AG04449 (cell line): ENCODE results near the gene PADI2.

Experiments
- CTCF ChIA-PET: fragments of 350-600 bp; formaldehyde crosslinking; extraction: SDS; loops from one replicate; lab custom pipeline; 2021; ENCODE audit warnings: antibody characterized with exemption; lab: Yijun Ruan, JAX
- POLR2A ChIA-PET: fragments of 400-600, 350-600 bp; formaldehyde crosslinking; extraction: SDS; loops from one replicate; lab custom pipeline; 2020; ENCODE audit warnings: antibody characterized with exemption, inconsistent platforms; lab: Yijun Ruan, JAX
- DNase-seq: peaks from one replicate; pipeline ENCODE4 v3.0.0-alpha.2; 2010; ENCODE audit warnings: low read depth, low spot score
- H3K4me3 ChIP-seq: 2 replicates; pipeline ENCODE4 v1.5.1; 2011; ENCODE audit warnings: low read depth, mild to moderate bottlenecking, control low read depth, low read length
- TF ChIP-seq, protein P1 (sequence below): IDR thresholded peaks from one replicate; pipeline ENCODE4 v1.5.1; 2011; ENCODE audit warnings: mild to moderate bottlenecking, moderate library complexity, low read length, control low read depth, inconsistent platforms; ENCODE audit not compliant: insufficient read depth; ENCODE audit errors: missing control alignments

Gene PADI2

DNA sequence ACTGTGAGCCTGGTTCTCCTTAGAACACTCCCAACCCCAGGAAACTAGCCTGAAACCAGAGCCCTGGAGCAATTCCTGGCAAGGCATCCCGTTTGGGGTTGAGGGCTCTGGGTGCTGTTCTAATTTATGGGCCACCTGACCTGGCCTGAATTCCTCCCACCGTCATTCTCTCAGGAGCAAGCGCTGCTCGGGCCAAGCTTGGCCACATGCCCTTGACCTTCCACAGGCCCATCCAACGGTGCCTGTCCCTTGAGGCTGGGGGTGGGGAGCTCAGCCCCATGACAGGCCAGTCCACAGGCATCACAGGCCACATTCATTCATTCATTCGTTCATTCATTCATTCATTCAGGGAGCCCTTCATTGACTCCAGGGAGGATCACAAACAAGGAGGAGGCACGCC lies 5.3 kb downstream of the PADI2 start:
- ChIA-PET CTCF (interaction anchor here (0.6 to 1.9 kb wide), 2 partner anchors 12 to 38 kb away, joined by 3 to 4 read pairs; no protein-coding TSS in a partner anchor), POLR2A (no interaction called here)
- TF ChIP-seq, protein P1, sequence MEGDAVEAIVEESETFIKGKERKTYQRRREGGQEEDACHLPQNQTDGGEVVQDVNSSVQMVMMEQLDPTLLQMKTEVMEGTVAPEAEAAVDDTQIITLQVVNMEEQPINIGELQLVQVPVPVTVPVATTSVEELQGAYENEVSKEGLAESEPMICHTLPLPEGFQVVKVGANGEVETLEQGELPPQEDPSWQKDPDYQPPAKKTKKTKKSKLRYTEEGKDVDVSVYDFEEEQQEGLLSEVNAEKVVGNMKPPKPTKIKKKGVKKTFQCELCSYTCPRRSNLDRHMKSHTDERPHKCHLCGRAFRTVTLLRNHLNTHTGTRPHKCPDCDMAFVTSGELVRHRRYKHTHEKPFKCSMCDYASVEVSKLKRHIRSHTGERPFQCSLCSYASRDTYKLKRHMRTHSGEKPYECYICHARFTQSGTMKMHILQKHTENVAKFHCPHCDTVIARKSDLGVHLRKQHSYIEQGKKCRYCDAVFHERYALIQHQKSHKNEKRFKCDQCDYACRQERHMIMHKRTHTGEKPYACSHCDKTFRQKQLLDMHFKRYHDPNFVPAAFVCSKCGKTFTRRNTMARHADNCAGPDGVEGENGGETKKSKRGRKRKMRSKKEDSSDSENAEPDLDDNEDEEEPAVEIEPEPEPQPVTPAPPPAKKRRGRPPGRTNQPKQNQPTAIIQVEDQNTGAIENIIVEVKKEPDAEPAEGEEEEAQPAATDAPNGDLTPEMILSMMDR, result no peak
- H3K4me3 ChIP-seq, result no peak overlapping the region
- no peak for DNase-seq

DNA sequence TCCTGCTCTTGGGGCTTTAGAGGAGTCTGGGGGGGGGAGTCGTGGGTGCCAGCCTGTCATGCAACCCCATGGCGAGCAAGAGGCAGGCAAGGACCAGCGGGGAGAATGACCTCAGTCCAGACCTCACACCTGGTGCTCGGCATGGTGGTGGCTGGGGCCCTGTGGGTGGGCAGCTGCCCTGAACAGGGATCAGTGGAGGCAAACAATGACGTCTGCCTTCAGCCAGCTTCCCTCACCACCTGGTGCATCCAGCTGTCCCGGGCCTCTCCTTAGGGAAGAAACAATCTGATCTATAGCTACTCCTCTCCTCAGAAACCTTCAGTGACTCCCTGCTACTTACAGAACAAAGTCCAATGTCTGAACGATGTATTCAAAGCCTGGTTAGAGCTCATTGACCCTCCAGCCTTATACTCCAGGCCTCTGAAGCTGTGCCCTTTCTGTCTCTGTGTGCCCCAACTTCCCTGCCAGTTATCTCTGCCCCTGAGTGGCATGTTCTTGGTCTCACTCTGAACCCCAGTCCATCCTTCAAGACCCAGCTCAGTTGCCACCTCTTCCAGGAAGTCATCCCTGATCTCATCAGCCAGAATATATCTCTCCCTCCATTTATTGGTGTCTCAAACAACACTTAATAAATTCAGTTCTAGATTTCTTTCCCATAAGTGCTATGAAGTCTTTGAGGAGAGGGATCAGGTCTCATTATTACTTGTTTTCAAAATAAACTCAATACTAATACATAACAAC lies 6.6 kb downstream of the PADI2 start:
- DNase-seq, result no peak
- no peak overlapping the region for H3K4me3 ChIP-seq
- CTCF ChIA-PET, result interaction anchor here (0.8 to 2.1 kb wide), 7 partner anchors 9 to 223 kb away, joined by 3 to 9 read pairs (median 3); no protein-coding TSS in a partner anchor
- TF ChIP-seq, protein P1, result no peak
- POLR2A ChIA-PET, result no interaction called here

DNA sequence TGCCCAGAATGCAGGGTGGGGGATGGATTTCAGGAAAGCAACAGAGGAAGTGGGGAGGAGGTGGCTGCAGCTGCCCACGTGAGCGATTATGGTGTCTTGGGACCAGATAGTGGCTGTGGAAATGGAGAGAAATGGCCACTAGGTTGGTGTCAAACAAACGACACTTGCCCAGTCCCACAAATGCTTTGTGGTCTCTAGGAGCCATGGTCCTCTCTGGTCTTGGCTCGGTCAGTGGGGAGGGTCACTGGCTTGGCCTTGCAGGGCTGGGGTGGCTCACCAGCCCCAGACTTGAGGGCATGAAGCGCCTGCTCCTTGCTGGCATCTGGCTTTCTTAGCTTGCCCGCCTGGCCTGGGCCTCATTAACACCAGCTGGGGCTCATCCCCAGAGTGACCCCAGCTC lies 7.2 kb downstream of the PADI2 start:
- ChIA-PET POLR2A (no interaction called here), CTCF (interaction anchor here (0.8 to 2.1 kb wide), 7 partner anchors 9 to 224 kb away, joined by 3 to 9 read pairs (median 3); no protein-coding TSS in a partner anchor)
- H3K4me3 ChIP-seq, result no peak overlapping the region
- no peak for DNase-seq
- TF ChIP-seq, protein P1, result no peak

DNA sequence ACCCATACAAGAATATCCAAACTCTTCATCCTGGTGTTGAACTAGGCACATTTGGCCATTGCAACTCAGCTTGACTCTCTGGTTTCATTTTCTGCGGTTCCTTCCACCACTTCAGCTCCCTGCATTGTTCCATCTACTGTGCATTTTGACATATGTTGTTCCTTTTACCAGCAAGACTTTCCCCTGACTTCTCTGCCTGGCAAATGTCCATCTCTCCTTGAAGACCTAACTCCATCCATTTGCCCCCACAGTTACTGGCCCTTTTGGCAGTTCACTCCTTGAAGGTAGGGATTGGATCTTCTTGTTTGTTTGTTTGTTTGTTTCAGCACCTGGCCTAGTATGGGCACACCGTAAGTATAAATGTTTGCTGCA lies 8.7 kb downstream of the PADI2 start:
- H3K4me3 ChIP-seq, result no peak overlapping the region
- DNase-seq, result no peak
- POLR2A ChIA-PET, result no interaction called here
- CTCF ChIA-PET, result interaction anchor here (1.5 to 2.4 kb wide), 3 partner anchors 15 to 225 kb away, joined by 3 to 9 read pairs (median 9); no protein-coding TSS in a partner anchor
- TF ChIP-seq, protein P1, result no peak

DNA sequence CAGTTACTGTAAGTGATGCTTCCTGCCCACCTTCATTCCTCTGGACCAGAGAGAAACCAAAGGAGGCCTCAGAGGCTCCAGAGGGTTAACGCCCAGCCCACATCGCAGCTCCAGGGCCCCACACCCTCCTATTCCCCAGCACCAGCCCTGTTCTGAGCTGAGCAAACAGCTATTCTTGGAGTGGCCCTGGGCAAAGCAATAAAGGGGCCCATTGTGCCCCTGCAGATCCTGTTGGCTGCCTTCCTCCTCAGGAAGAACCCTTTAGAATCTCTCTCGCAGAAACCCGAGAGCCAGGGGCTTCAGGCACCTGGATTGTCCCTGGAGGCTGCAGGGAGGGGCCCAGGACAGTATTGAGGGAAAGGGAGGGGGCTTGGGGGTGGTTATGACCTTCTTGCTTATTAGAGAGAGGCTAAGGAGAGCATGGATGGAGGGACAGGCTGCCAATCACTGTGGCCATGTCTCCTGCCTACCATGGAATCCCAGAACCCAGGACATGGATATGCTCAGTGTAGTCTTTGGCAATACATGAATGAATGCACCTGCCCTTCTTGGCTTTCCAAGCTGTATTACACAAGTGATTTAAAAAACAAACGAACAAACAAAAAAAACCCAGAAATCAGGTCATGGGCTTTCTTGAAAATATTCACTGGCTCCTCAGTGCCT lies 9.2 kb downstream of the PADI2 start:
- ChIA-PET CTCF (interaction anchor here (0.6 to 2.4 kb wide), 5 partner anchors 15 to 226 kb away, joined by 3 to 9 read pairs (median 3); no protein-coding TSS in a partner anchor), POLR2A (no interaction called here)
- no peak overlapping the region for H3K4me3 ChIP-seq
- TF ChIP-seq, protein P1, result no peak
- DNase-seq, result no peak

DNA sequence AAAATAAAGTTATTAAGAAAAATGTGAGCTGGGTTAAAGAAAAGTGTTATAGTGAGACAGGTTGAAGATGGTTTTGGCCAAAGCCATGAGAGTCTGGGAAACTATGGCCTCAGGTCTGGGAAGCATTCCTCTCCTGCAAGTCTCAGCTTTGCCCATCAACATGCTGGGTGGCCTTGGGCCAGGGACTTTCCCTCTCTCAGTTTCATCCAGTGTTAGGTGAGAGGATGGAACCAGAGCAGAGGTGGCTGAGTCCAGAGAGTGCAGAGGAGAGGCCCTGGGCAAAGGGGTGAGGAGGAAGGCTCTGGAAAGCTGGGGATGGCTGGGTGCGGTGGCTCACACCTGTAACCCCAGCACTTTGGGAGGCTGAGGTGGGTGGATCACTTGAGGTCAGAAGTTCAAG lies 10.5 kb downstream of the PADI2 start:
- POLR2A ChIA-PET, result no interaction called here

More for the DNA sequence above, 10.5 kb downstream of the PADI2 start:
- H3K4me3 ChIP-seq, result no peak overlapping the region
- CTCF ChIA-PET, result interaction anchor here (1.2 to 2.4 kb wide), 4 partner anchors 17 to 228 kb away, joined by 3 to 9 read pairs (median 3); no protein-coding TSS in a partner anchor
- DNase-seq, result no peak
- TF ChIP-seq, protein P1, result no peak
